ENCODE data around the gene EPHA6.

Gene EPHA6

GRCh38 chr3:96813820-96814650 is at the start of gene EPHA6:
TSS of gene EPHA6 (plus strand) at chr3:96814594.
- DNase-seq, result peak; percentile 72 to 78

- no peak for DNase-seq
Measured at GRCh38 chr3:96776818-96777217, 37.6 kb upstream of the EPHA6 start.

GRCh38 chr3:96779810-96780209 is 34.6 kb upstream of the EPHA6 start:
- DNase-seq, result no peak

GRCh38 chr3:96796101-96796500 is 18.3 kb upstream of the EPHA6 start:
- no peak for DNase-seq

- DNase-seq, result no peak
Measured at GRCh38 chr3:96803870-96804269, 10.5 kb upstream of the EPHA6 start.

GRCh38 chr3:96806341-96806740 is 8.1 kb upstream of the EPHA6 start:
- DNase-seq, result no peak

- DNase-seq, result peak; percentile 86 to 90
Measured at GRCh38 chr3:96813134-96813819, 1.1 kb upstream of the EPHA6 start.

GRCh38 chr3:96814651-96815567 is 515 bp downstream of the EPHA6 start:
- no peak for DNase-seq

GRCh38 chr3:96831175-96831574 is 16.8 kb downstream of the EPHA6 start:
- DNase-seq, result no peak

GRCh38 chr3:96833301-96833700 is 18.9 kb downstream of the EPHA6 start:
- DNase-seq, result no peak

- DNase-seq, result no peak
Measured at GRCh38 chr3:96836153-96836915, 21.9 kb downstream of the EPHA6 start.

GRCh38 chr3:96843505-96844203 is 29.3 kb downstream of the EPHA6 start:
- DNase-seq, result no peak

- no peak for DNase-seq
Measured at GRCh38 chr3:96844204-96844514, 29.8 kb downstream of the EPHA6 start.

- no peak for DNase-seq
Measured at GRCh38 chr3:96852849-96853248, 38.5 kb downstream of the EPHA6 start.

- no peak for DNase-seq
Measured at GRCh38 chr3:96860882-96861281, 46.5 kb downstream of the EPHA6 start.

GRCh38 chr3:96863129-96863740 is 48.8 kb downstream of the EPHA6 start:
- peak; percentile 80 to 85 for DNase-seq

- DNase-seq, result no peak
Measured at GRCh38 chr3:96865605-96866004, 51.2 kb downstream of the EPHA6 start.

- DNase-seq, result no peak
Measured at GRCh38 chr3:96869316-96869715, 54.9 kb downstream of the EPHA6 start.

GRCh38 chr3:96877510-96877909 is 63.1 kb downstream of the EPHA6 start:
- DNase-seq, result no peak

- no peak for DNase-seq
Measured at GRCh38 chr3:96900031-96900430, 85.6 kb downstream of the EPHA6 start.

GRCh38 chr3:96900566-96900965 is 86.2 kb downstream of the EPHA6 start:
- DNase-seq, result no peak

- DNase-seq, result no peak
Measured at GRCh38 chr3:96915445-96915844, 101.1 kb downstream of the EPHA6 start.

Data from NCI-H2081 (cell line).